ENCODE measurements around the gene PIK3CG.

DNA sequence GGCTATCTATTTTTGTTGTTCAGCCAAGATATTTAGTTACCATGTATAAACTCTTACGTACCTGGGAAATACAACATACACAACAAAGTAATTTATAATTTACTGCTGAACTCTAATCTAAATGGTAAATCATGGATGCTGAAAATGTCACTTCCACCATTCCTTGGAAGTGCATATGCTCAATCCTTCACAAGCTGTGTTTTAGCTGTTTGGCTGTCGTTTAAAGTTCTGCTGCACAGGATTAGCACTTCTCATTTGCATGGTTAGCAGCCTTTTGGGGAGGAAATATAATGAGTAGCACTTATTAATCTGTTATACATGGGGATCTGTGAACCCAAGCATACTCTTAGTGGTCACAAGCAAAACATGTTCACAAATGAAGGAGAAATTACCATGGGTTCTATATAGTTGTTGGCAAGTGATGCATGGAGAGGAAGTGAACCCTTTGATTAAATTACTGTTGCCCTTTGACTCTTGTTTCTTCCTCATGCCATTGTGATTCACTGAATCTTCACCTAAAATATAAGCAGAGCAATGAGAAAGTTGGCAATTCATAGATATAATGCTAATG, 18.5 kb downstream of the PIK3CG start:
- TF ChIP-seq, protein P1, sequence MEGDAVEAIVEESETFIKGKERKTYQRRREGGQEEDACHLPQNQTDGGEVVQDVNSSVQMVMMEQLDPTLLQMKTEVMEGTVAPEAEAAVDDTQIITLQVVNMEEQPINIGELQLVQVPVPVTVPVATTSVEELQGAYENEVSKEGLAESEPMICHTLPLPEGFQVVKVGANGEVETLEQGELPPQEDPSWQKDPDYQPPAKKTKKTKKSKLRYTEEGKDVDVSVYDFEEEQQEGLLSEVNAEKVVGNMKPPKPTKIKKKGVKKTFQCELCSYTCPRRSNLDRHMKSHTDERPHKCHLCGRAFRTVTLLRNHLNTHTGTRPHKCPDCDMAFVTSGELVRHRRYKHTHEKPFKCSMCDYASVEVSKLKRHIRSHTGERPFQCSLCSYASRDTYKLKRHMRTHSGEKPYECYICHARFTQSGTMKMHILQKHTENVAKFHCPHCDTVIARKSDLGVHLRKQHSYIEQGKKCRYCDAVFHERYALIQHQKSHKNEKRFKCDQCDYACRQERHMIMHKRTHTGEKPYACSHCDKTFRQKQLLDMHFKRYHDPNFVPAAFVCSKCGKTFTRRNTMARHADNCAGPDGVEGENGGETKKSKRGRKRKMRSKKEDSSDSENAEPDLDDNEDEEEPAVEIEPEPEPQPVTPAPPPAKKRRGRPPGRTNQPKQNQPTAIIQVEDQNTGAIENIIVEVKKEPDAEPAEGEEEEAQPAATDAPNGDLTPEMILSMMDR (IDR thresholded peaks at IDR 0.05; ENCODE audit: insufficient read depth, low read length, poor library complexity, severe bottlenecking) = no peak
- no peak for TF ChIP-seq EZH2phosphoT487 (conservative IDR thresholded peaks at IDR 0.05; ENCODE audit: low read length)
